SKM-1 treated with dmso at 0.1 percent for 144 hours (cell line): ENCODE data around the gene MYOM1.

ENCODE experiments used
- DNase-seq: peaks from one replicate; lab custom pipeline; 2025; ENCODE audit not compliant: unreplicated experiment; lab: John Stamatoyannopoulos, UW

MYOM1 gene

GRCh38 chr18:3190610-3191009 lies 29.2 kb downstream of the MYOM1 start:
- DNase-seq, result no peak

- no peak for DNase-seq
These were observed 29.9 kb downstream of the MYOM1 start for GRCh38 chr18:3189884-3190283.

- DNase-seq, result peak; percentile 12
These were observed 32.8 kb downstream of the MYOM1 start for GRCh38 chr18:3186678-3187658.

- no peak for DNase-seq
These were observed 35.3 kb downstream of the MYOM1 start for GRCh38 chr18:3184275-3184963.

- DNase-seq, result no peak
These were observed 36.6 kb downstream of the MYOM1 start for GRCh38 chr18:3183103-3183717.

GRCh38 chr18:3180325-3180724 lies 39.4 kb downstream of the MYOM1 start:
- no peak for DNase-seq

- no peak for DNase-seq
These were observed 40.2 kb downstream of the MYOM1 start for GRCh38 chr18:3179430-3180089.

- DNase-seq, result peak; percentile 98
These were observed 41.7 kb downstream of the MYOM1 start for GRCh38 chr18:3177902-3178687.

GRCh38 chr18:3175195-3175758 lies 44.5 kb downstream of the MYOM1 start:
- no peak for DNase-seq

- DNase-seq, result no peak
These were observed 47.7 kb downstream of the MYOM1 start for GRCh38 chr18:3172097-3172496.

- no peak for DNase-seq
These were observed 48.1 kb downstream of the MYOM1 start for GRCh38 chr18:3171631-3172030.

GRCh38 chr18:3170441-3171161 lies 49.2 kb downstream of the MYOM1 start:
- no peak for DNase-seq

GRCh38 chr18:3164381-3164780 lies 55.4 kb downstream of the MYOM1 start:
- no peak for DNase-seq

- no peak for DNase-seq
These were observed 55.8 kb downstream of the MYOM1 start for GRCh38 chr18:3163968-3164367.

GRCh38 chr18:3162181-3162580 lies 57.6 kb downstream of the MYOM1 start:
- no peak for DNase-seq

- no peak for DNase-seq
These were observed 59.9 kb downstream of the MYOM1 start for GRCh38 chr18:3159830-3160229.

GRCh38 chr18:3157606-3158005 lies 62.2 kb downstream of the MYOM1 start:
- DNase-seq, result no peak

- DNase-seq, result no peak
These were observed 62.7 kb downstream of the MYOM1 start for GRCh38 chr18:3157086-3157485.

GRCh38 chr18:3156325-3156640 lies 63.5 kb downstream of the MYOM1 start:
- no peak for DNase-seq

- DNase-seq, result no peak
These were observed 65.6 kb downstream of the MYOM1 start for GRCh38 chr18:3154214-3154613.
